B cell (primary cell): ENCODE results near the gene THSD7B.

Experiments used
- CTCF ChIP-seq: fragments of 200-600 bp; IDR thresholded peaks from one replicate; pipeline ENCODE4 v1.8.0; 2022; ENCODE audit warnings: antibody characterized with exemption, mild to moderate bottlenecking
- EZH2 ChIP-seq: IDR thresholded peaks from 2 replicates; pipeline ENCODE4 v1.6.1; 2012; ENCODE audit warnings: borderline replicate concordance, low read depth, mild to moderate bottlenecking, moderate library complexity, low read length; ENCODE audit not compliant: insufficient read depth, poor library complexity, severe bottlenecking

- TF ChIP-seq CTCF (no peak), EZH2 (no peak)
Measured at GRCh38 chr2:137091704-137092103, 326.4 kb downstream of the THSD7B start.
